WTC11 (cell line): Measurements from ENCODE around the gene PTGES2. TPM values are rescaled to one million over a fixed set of nuclear protein-coding genes. Genes with fewer than 3 reads are reported as not detected.

Source experiments
- ATAC-seq: fragments of 200-7000 bp; cut with Tn5 transposase; 2 replicates; pipeline ENCODE4 v1.10.0; 2021; ENCODE audit warnings: mild to moderate bottlenecking, moderate library complexity
- CTCF ChIA-PET: fragments of 300-600 bp; sonication (Branson Sonifier 250); formaldehyde crosslinking; loops from one replicate; lab custom pipeline; 2021; ENCODE audit warnings: antibody characterized with exemption; lab: Charles Lee
- POLR2A ChIA-PET: fragments of 350-600 bp; sonication (Branson Sonifier 250); formaldehyde crosslinking; loops from one replicate; lab custom pipeline; 2021; ENCODE audit warnings: antibody characterized with exemption; lab: Charles Lee
- DNase-seq: peaks from one replicate; pipeline ENCODE4 v3.0.0; 2021; ENCODE audit warnings: low spot score
- H3K27ac Mint-ChIP-seq: 2 replicates; pipeline ENCODE4 v1.8.0; 2021; ENCODE audit warnings: mixed read lengths
- H3K27me3 Mint-ChIP-seq: 2 replicates; pipeline ENCODE4 v1.8.0; 2021; ENCODE audit warnings: low read depth, mild to moderate bottlenecking, moderate library complexity, mixed read lengths
- H3K36me3 Mint-ChIP-seq: 2 replicates; pipeline ENCODE4 v1.8.0; 2021; ENCODE audit warnings: mixed read lengths
- H3K4me1 Mint-ChIP-seq: 2 replicates; pipeline ENCODE4 v1.8.0; 2022; ENCODE audit warnings: mixed read lengths
- H3K4me3 Mint-ChIP-seq: 2 replicates; pipeline ENCODE4 v1.8.0; 2021; ENCODE audit warnings: mild to moderate bottlenecking, moderate library complexity, mixed read lengths
- H3K9me3 Mint-ChIP-seq: 2 replicates; pipeline ENCODE4 v1.8.0; 2021; ENCODE audit warnings: mixed read lengths
- AR ChIP-seq: fragments of 250-450 bp; sonication (Bioruptor Pico); IDR thresholded peaks from 2 replicates; pipeline ENCODE4 v1.9.0; 2021; ENCODE audit warnings: mild to moderate bottlenecking
- ARID4B ChIP-seq: sonication (generic); formaldehyde crosslinking; IDR thresholded peaks from 2 replicates; pipeline ENCODE4 v1.8.0; 2023; ENCODE audit warnings: missing genetic modification reagents, mild to moderate bottlenecking, borderline replicate concordance
- ATF2 ChIP-seq: sonication (generic); formaldehyde crosslinking; IDR thresholded peaks from 2 replicates; pipeline ENCODE4 v1.8.1; 2022; ENCODE audit warnings: low read depth, missing genetic modification reagents, borderline replicate concordance
- ATF6 ChIP-seq: sonication (generic); formaldehyde crosslinking; IDR thresholded peaks from 2 replicates; pipeline ENCODE4 v1.8.1; 2023; ENCODE audit warnings: mild to moderate bottlenecking, missing genetic modification reagents
- IRF2 ChIP-seq: sonication (generic); formaldehyde crosslinking; IDR thresholded peaks from 2 replicates; pipeline ENCODE4 v1.8.0; 2022; ENCODE audit warnings: low read depth, missing genetic modification reagents, borderline replicate concordance
- KAT7 ChIP-seq: sonication (generic); formaldehyde crosslinking; IDR thresholded peaks from 2 replicates; pipeline ENCODE4 v1.8.1; 2023; ENCODE audit warnings: missing genetic modification reagents, mild to moderate bottlenecking, borderline replicate concordance
- NFATC4 ChIP-seq: fragments of 250-450 bp; sonication (Bioruptor Pico); IDR thresholded peaks from 2 replicates; pipeline ENCODE4 v1.9.0; 2021; ENCODE audit warnings: mild to moderate bottlenecking
- SMAD3 ChIP-seq: sonication (generic); formaldehyde crosslinking; IDR thresholded peaks from 2 replicates; pipeline ENCODE4 v1.8.0; 2022; ENCODE audit warnings: missing genetic modification reagents, mild to moderate bottlenecking, borderline replicate concordance
- STAT6 ChIP-seq: sonication (generic); formaldehyde crosslinking; conservative IDR thresholded peaks from 2 replicates; pipeline ENCODE4 v1.8.1; 2023; ENCODE audit warnings: mild to moderate bottlenecking, low read depth, missing genetic modification reagents, moderate library complexity
- TEAD1 ChIP-seq: sonication (generic); formaldehyde crosslinking; IDR thresholded peaks from 2 replicates; pipeline ENCODE4 v1.8.0; 2022; ENCODE audit warnings: mild to moderate bottlenecking, missing genetic modification reagents
- ZNF138 ChIP-seq: sonication (generic); formaldehyde crosslinking; conservative IDR thresholded peaks from 2 replicates; pipeline ENCODE4 v1.8.1; 2022; ENCODE audit warnings: mild to moderate bottlenecking, moderate library complexity, missing genetic modification reagents
- ZNF263 ChIP-seq: sonication (generic); formaldehyde crosslinking; IDR thresholded peaks from 2 replicates; pipeline ENCODE4 v1.8.1; 2022; ENCODE audit warnings: low read depth, mild to moderate bottlenecking, moderate library complexity, missing genetic modification reagents
- total RNA-seq: library from RNA; stranded (reverse); gene quantifications from 3 replicates; pipeline ENCODE4 v1.2.3, GENCODE V29; 2021

PTGES2 gene
- total RNA-seq, 1 experiment from 2014 or later: 118 TPM

- TF ChIP-seq TEAD1 (CRISPR knock-in tag) (no peak), NFATC4 (CRISPR knock-in tag) (no peak), STAT6 (no peak), KAT7 (no peak), ZNF138 (no peak), ATF2 (no peak), AR (CRISPR knock-in tag) (no peak), IRF2 (CRISPR knock-in tag) (no peak), ARID4B (no peak), ATF6 (CRISPR knock-in tag) (no peak), ZNF263 (CRISPR knock-in tag) (no peak), SMAD3 (CRISPR knock-in tag) (no peak)
- POLR2A ChIA-PET: interaction anchor here (1.1 kb wide), 1 partner anchor 10 kb away, joined by 3 read pairs; no protein-coding TSS in a partner anchor
- CTCF ChIA-PET: interaction anchor here (1.3 to 5.8 kb wide), 2 partner anchors 9 to 17 kb away, joined by 3 to 57 read pairs; no protein-coding TSS in a partner anchor
- H3K27me3 Mint-ChIP-seq: no peaks in the 10 kb centered on the region
- H3K9me3 Mint-ChIP-seq: peaks cover 2% of the 10 kb centered on the region; the same call in 1 of the 2 replicates
- peaks cover 34% of the 10 kb centered on the region for H3K36me3 Mint-ChIP-seq
- peaks cover 8% of the 10 kb centered on the region for H3K4me1 Mint-ChIP-seq
- H3K4me3 Mint-ChIP-seq: no peak overlapping the region
- peak overlapping the region; percentile 90; the same call in 1 of the 2 replicates for H3K27ac Mint-ChIP-seq
- ATAC-seq (no peak), DNase-seq (peak; percentile 6)
These were observed 19.1 kb downstream of the PTGES2 start for GRCh38 chr9:128108269-128109049.
